LNCaP clone FGC (cell line): Measurements from ENCODE around the gene HIVEP3.

Source experiments
- DNase-seq: peaks from one replicate; pipeline ENCODE4 v3.0.0-alpha.2; 2011; ENCODE audit warnings: low read depth
- H3K4me3 ChIP-seq: 2 replicates; pipeline ENCODE4 v1.5.1; 2011; ENCODE audit warnings: mild to moderate bottlenecking, low read depth, low read length, control low read depth
- CTCF ChIP-seq: IDR thresholded peaks from 2 replicates; pipeline ENCODE4 v1.5.1; 2012; ENCODE audit warnings: mild to moderate bottlenecking; ENCODE audit not compliant: control insufficient read depth, insufficient read depth; ENCODE audit errors: extremely low read depth

Gene HIVEP3

DNA sequence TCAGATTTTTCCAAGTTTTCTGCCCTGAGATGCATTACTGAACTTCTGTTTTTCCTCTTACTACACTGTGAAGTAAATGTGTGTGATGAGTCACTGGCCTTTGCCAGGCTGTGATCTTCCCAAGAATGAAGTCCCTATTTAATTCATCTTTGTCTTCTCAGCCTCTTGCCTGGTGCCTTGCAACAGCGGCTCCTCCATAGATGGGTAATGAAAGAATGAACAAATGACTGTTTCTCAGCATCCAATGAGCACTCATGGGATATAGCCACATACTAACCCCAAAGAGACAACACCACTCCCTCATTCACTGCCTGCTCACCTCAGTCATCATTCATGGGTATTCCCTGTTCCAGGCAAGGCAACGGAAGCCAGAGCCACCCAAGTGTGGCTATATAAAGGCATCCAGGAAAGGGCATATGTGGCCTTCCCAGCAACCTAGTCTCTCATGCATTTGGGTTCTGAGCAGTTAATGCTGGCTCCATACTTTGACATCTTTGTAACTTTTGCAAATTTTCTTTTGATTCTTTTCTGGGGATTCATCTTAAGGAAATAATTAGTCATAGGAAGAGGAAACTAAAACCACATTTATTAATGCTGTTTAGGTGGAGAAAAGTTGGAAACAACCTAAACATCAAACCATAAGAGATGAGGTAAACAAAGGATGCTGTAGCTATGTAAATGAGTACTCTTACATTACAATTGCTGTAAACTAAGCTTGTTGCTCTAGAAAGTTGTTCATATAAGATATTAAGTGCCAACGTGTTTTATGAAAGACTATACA lies 71.9 kb downstream of the HIVEP3 start:
- TF ChIP-seq CTCF: no peak
- H3K4me3 ChIP-seq: no peak overlapping the region
- no peak for DNase-seq

- no peak overlapping the region for H3K4me3 ChIP-seq
- no peak for TF ChIP-seq CTCF
- no peak for DNase-seq
Measured at GRCh38 chr1:41844781-41845272, 73.9 kb downstream of the HIVEP3 start.

DNA sequence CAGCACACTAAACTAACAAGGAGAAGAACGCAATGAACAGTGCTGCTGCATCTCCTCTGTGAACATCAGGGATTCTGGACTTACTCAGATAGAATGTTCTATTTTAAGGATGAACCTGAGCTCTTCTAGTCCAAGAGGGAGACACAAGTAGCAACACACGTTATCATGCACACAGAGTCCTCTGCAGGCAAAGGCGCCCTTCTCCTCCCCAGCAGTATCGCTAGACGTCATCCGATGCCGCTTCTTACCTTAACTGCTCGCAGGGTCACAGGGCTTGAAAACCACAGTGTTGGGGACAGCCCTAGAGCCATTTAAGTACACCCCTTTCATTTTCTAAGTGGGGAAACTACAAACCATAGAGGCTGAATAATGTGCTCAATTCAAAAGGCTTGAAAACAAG lies 74.5 kb downstream of the HIVEP3 start:
- no peak overlapping the region for H3K4me3 ChIP-seq
- TF ChIP-seq CTCF: no peak
- DNase-seq: no peak

DNA sequence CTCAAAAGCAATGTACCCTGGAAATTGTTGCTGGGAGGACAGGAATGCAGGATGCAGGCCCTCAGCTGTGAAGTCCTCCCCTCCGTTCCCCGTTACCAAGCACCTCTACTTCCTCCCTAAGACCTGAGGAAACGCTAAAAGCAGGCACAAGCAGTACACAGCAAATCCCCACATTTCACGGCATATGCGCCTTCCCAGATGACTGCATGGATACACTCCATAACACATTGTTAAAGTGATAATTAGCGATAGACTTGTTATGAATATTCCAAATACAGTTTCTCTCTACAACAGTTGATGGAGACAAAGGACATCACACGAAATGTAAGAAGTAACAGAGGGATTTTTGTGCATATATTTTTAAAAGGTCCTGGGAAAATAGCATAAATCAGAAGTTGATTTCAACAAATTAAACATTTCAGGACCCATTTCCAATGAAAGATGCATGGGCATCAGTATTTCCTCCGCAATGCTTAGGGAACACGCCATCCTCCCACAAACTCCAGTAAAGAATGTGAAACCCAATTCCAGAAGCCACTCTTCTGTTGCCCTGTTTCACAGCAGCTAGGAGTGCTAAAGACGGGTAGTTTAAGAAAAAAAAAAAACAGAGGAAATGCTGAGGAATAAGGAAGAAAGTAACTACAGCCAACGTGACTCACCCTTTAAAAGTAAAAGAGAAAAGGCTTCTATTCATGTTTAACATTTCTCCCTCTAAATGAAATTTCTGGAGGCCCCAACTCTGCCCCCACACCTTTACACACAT lies 75.5 kb downstream of the HIVEP3 start:
- DNase-seq: no peak
- no peak overlapping the region for H3K4me3 ChIP-seq
- no peak for TF ChIP-seq CTCF

- TF ChIP-seq CTCF: no peak
- DNase-seq: no peak
- H3K4me3 ChIP-seq: no peak overlapping the region
Measured at GRCh38 chr1:41842326-41842725, 76.4 kb downstream of the HIVEP3 start.

- no peak for DNase-seq
- TF ChIP-seq CTCF: no peak
- no peak overlapping the region for H3K4me3 ChIP-seq
Measured at GRCh38 chr1:41840592-41841246, 78.0 kb downstream of the HIVEP3 start.
